ENCODE measurements around the gene EEF1AKMT4.

Gene EEF1AKMT4

DNA sequence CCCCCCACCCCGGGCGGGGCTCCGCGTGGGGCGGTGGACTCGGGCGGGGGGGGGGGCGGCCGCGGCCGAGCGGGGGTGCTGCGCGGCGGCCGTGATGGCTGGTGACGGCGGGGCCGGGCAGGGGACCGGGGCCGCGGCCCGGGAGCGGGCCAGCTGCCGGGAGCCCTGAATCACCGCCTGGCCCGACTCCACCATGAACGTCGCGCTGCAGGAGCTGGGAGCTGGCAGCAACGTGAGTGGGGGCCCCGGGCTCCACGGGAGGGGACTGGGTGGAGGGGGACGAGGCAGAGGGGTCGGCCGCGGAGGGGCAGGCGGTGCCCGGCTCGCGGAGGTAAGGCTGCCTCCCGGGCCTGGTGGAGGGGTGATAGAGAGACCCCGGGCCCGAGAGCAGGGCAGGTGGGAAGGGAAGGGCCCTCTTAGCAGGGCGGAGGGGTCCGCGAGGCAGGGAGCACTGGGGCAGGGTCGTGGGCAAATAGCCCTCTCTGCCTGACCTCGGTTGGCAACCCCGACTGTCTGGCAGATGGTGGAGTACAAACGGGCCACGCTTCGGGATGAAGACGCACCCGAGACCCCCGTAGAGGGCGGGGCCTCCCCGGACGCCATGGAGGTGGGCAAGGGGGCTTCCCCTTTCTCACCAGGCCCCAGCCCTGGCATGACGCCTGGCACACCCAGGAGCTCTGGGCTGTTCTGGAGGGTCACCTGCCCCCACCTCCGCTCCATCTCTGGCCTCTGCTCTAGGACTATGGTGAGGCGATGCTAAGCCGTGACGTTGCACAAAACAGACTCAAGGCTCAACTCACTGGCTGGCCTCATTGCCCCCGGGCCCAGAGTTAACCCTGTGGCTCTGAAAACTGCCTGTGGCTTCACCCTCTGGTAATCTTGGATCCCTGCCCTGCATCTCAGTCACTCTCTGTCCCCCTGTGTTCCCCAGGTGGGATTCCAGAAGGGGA, 26.8 kb downstream of the EEF1AKMT4 start, which contains the start of gene ECE2:
Gene ECE2 (plus strand): TSS at position 62 of the 950 bp plus-strand sequence. CDS start 132 bp downstream, at position 194.
- DNase-seq = peak; percentile 21
- H3K27me3 Mint-ChIP-seq (ENCODE audit: low read depth, poor library complexity) = peaks cover 99% of the 10 kb centered on the region
- H3K27ac Mint-ChIP-seq = no peak within 1 kb of the TSS
- H3K9me3 Mint-ChIP-seq = no peaks in the 10 kb centered on the region
- TF ChIP-seq, protein P1, sequence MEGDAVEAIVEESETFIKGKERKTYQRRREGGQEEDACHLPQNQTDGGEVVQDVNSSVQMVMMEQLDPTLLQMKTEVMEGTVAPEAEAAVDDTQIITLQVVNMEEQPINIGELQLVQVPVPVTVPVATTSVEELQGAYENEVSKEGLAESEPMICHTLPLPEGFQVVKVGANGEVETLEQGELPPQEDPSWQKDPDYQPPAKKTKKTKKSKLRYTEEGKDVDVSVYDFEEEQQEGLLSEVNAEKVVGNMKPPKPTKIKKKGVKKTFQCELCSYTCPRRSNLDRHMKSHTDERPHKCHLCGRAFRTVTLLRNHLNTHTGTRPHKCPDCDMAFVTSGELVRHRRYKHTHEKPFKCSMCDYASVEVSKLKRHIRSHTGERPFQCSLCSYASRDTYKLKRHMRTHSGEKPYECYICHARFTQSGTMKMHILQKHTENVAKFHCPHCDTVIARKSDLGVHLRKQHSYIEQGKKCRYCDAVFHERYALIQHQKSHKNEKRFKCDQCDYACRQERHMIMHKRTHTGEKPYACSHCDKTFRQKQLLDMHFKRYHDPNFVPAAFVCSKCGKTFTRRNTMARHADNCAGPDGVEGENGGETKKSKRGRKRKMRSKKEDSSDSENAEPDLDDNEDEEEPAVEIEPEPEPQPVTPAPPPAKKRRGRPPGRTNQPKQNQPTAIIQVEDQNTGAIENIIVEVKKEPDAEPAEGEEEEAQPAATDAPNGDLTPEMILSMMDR (IDR thresholded peaks at IDR 0.05) = no peak
- no peaks in the 10 kb centered on the region for H3K36me3 Mint-ChIP-seq (ENCODE audit: low read depth)
- H3K4me3 Mint-ChIP-seq = peak within 1 kb of the TSS; percentile 67
- H3K4me1 Mint-ChIP-seq = peaks cover 5% of the 10 kb centered on the region

GRCh38 chr3:184277366-184277765, 27.9 kb downstream of the EEF1AKMT4 start:
- Mint-ChIP-seq H3K9me3 (no peaks in the 10 kb centered on the region), H3K4me3 (no peak overlapping the region), H3K27ac (no peak overlapping the region), H3K4me1 (peaks cover 5% of the 10 kb centered on the region), H3K27me3 (ENCODE audit: low read depth, poor library complexity) (peaks cover 96% of the 10 kb centered on the region), H3K36me3 (ENCODE audit: low read depth) (no peaks in the 10 kb centered on the region)
- no peak for DNase-seq
- TF ChIP-seq, protein P1 (IDR thresholded peaks at IDR 0.05) = no peak

DNA sequence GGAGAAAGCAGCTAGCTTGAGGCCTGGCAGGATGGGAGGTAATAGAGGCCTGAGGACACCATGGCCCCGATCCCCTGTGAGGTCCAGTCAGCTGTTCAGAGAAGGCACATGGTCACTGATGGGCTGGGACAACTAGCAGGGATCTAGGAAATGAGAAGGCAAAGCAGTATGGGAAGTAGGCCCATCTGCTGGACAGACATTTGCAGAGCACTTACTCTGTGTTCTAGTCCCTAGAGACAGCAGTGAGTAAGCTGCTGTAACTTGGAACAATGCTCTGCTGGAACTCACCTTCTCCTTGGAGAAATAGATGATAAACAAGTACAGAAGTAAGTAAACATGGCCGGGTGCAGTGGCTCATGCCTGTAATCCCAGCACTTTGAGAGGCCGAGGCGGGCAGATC, 33.5 kb downstream of the EEF1AKMT4 start:
- Mint-ChIP-seq H3K4me1 (no peaks in the 10 kb centered on the region), H3K36me3 (ENCODE audit: low read depth) (no peaks in the 10 kb centered on the region), H3K27me3 (ENCODE audit: low read depth, poor library complexity) (peaks cover 83% of the 10 kb centered on the region), H3K27ac (no peak overlapping the region), H3K4me3 (no peak overlapping the region), H3K9me3 (no peaks in the 10 kb centered on the region)
- TF ChIP-seq, protein P1 (IDR thresholded peaks at IDR 0.05) = no peak
- no peak for DNase-seq

- Mint-ChIP-seq H3K9me3 (no peaks in the 10 kb centered on the region), H3K36me3 (ENCODE audit: low read depth) (no peaks in the 10 kb centered on the region), H3K27ac (no peak overlapping the region), H3K4me3 (no peak overlapping the region), H3K4me1 (no peaks in the 10 kb centered on the region), H3K27me3 (ENCODE audit: low read depth, poor library complexity) (peaks cover 83% of the 10 kb centered on the region)
- no peak for DNase-seq
- TF ChIP-seq, protein P1 (IDR thresholded peaks at IDR 0.05) = no peak
These were observed 34.2 kb downstream of the EEF1AKMT4 start for GRCh38 chr3:184283681-184284080.

- H3K27me3 Mint-ChIP-seq (ENCODE audit: low read depth, poor library complexity) = peaks cover 83% of the 10 kb centered on the region
- H3K4me1 Mint-ChIP-seq = no peaks in the 10 kb centered on the region
- TF ChIP-seq, protein P1 (IDR thresholded peaks at IDR 0.05) = no peak
- peak; percentile 55 for DNase-seq
- H3K4me3 Mint-ChIP-seq = no peak overlapping the region
- no peaks in the 10 kb centered on the region for H3K9me3 Mint-ChIP-seq
- H3K36me3 Mint-ChIP-seq (ENCODE audit: low read depth) = no peaks in the 10 kb centered on the region
- H3K27ac Mint-ChIP-seq = no peak overlapping the region
These were observed 35.2 kb downstream of the EEF1AKMT4 start for GRCh38 chr3:184284696-184285095.
